HCEC 1CT (cell line): Measurements from ENCODE around the gene MYRFL.
"Not testable (repeated sequence)": the region's sequence is repeated elsewhere in the genome, so short reads cannot be mapped to it uniquely, and the experiment has no call there.

ENCODE experiments used
- DNase-seq: peaks from one replicate; pipeline ENCODE4 v3.0.0-alpha.2; 2017

The MYRFL gene

GRCh38 chr12:69824966-69825560, at the start of gene MYRFL:
TSS of gene MYRFL (plus strand) at chr12:69825227. CDS start at chr12:69825518, 291 bp downstream.
- DNase-seq, result no peak

GRCh38 chr12:69779928-69780327, 45.1 kb upstream of the MYRFL start:
- DNase-seq, result peak; percentile 66

- no peak for DNase-seq
Observed at GRCh38 chr12:69783365-69783764, 41.7 kb upstream of the MYRFL start.

- DNase-seq, result no peak
Observed at GRCh38 chr12:69789351-69789750, 35.7 kb upstream of the MYRFL start.

GRCh38 chr12:69792533-69792932, 32.5 kb upstream of the MYRFL start:
- DNase-seq, result no peak

- DNase-seq, result not testable (repeated sequence)
Observed at GRCh38 chr12:69807101-69807897, 17.7 kb upstream of the MYRFL start.

GRCh38 chr12:69810870-69811498, 14.0 kb upstream of the MYRFL start:
- no peak for DNase-seq

- no peak for DNase-seq
Observed at GRCh38 chr12:69816082-69816481, 8.9 kb upstream of the MYRFL start.

- DNase-seq, result no peak
Observed at GRCh38 chr12:69821032-69821455, 4.0 kb upstream of the MYRFL start.

- peak; percentile 54 for DNase-seq
Observed at GRCh38 chr12:69821456-69822159, 3.4 kb upstream of the MYRFL start.

- DNase-seq, result no peak
Observed at GRCh38 chr12:69822201-69822860, 2.7 kb upstream of the MYRFL start.

GRCh38 chr12:69824028-69824427, 999 bp upstream of the MYRFL start:
- no peak for DNase-seq

GRCh38 chr12:69828897-69829296, 3.9 kb downstream of the MYRFL start:
- no peak for DNase-seq

GRCh38 chr12:69833696-69834095, 8.7 kb downstream of the MYRFL start:
- no peak for DNase-seq

- DNase-seq, result no peak
Observed at GRCh38 chr12:69834147-69834546, 9.1 kb downstream of the MYRFL start.

- no peak for DNase-seq
Observed at GRCh38 chr12:69834576-69834975, 9.5 kb downstream of the MYRFL start.

GRCh38 chr12:69835081-69835480, 10.1 kb downstream of the MYRFL start:
- DNase-seq, result no peak

GRCh38 chr12:69836015-69836414, 11.0 kb downstream of the MYRFL start:
- no peak for DNase-seq

GRCh38 chr12:69837191-69837590, 12.2 kb downstream of the MYRFL start:
- no peak for DNase-seq

- DNase-seq, result no peak
Observed at GRCh38 chr12:69837657-69838415, 12.8 kb downstream of the MYRFL start.

- no peak for DNase-seq
Observed at GRCh38 chr12:69840727-69841126, 15.7 kb downstream of the MYRFL start.

- no peak for DNase-seq
Observed at GRCh38 chr12:69843608-69844007, 18.6 kb downstream of the MYRFL start.
